GM08714 (cell line): ENCODE data around the gene FBN2.

ENCODE experiments used
- H3K4me3 ChIP-seq: fragments of 200-500 bp; sonication (Bioruptor generic); 2 replicates; pipeline ENCODE4 v1.5.1; 2014; ENCODE audit warnings: mild to moderate bottlenecking, low read length, inconsistent platforms
- ZNF274 ChIP-seq: IDR thresholded peaks from 2 replicates; pipeline ENCODE4 v1.6.1; 2012; ENCODE audit warnings: mild to moderate bottlenecking, low read depth, low read length

Gene FBN2

DNA sequence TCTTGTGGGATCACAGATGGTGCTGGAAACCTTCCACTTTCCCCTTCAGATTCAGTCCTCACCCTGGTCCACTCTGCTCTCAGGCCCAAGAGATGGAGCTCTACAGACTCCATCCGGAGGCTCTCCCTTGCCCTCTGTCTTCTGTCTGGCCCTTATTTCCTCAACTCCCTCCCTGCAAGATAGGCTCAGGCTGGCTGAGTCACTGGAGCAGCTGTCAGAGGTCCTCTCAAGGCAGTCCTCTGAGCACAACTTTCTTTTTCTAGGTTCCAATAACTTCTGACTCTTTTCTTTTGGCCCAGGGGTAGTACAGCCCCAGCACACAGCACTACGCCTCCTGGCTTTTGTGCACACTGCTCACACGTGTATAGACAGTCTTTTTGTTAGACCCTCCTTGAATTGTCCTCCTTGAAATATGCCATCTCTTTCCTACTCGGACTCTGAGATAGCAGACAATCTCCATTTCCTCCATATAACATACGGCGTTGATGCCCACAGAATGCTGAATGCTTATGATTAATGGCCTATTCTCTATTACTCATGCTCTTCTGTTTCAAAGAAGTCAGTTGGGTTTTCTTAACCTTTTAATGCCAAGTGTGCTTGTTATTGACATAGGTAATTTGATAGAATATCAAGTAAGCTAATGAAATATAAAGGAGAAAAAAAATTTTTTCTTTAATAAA, 261.4 kb downstream of the FBN2 start:
- H3K4me3 ChIP-seq: no peak overlapping the region
- no peak for TF ChIP-seq ZNF274

- no peak overlapping the region for H3K4me3 ChIP-seq
- no peak for TF ChIP-seq ZNF274
Observed at GRCh38 chr5:128274441-128274840, 263.6 kb downstream of the FBN2 start.

GRCh38 chr5:128273736-128274135, 264.3 kb downstream of the FBN2 start:
- H3K4me3 ChIP-seq: no peak overlapping the region
- TF ChIP-seq ZNF274: no peak

GRCh38 chr5:128271859-128272464, 266.1 kb downstream of the FBN2 start:
- no peak for TF ChIP-seq ZNF274
- no peak overlapping the region for H3K4me3 ChIP-seq

DNA sequence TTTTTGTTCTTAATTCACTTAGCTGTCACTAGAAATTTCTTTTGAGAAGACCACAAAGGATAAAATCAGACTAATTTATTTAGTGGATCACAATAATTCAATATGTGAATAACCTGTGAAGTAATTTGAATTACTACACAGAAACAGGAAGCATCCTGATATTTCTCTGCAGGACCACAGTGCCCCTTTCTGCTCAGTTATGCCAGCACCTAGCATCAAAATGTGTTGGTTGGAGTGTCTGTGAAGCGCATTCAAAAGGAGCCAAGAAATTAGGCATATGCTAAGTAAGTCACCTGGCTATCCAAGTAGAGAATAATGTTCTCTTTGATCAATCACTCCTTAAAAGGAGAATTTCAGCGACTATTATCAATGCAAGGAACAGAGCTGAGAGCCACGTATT, 267.0 kb downstream of the FBN2 start:
- TF ChIP-seq ZNF274: no peak

DNA sequence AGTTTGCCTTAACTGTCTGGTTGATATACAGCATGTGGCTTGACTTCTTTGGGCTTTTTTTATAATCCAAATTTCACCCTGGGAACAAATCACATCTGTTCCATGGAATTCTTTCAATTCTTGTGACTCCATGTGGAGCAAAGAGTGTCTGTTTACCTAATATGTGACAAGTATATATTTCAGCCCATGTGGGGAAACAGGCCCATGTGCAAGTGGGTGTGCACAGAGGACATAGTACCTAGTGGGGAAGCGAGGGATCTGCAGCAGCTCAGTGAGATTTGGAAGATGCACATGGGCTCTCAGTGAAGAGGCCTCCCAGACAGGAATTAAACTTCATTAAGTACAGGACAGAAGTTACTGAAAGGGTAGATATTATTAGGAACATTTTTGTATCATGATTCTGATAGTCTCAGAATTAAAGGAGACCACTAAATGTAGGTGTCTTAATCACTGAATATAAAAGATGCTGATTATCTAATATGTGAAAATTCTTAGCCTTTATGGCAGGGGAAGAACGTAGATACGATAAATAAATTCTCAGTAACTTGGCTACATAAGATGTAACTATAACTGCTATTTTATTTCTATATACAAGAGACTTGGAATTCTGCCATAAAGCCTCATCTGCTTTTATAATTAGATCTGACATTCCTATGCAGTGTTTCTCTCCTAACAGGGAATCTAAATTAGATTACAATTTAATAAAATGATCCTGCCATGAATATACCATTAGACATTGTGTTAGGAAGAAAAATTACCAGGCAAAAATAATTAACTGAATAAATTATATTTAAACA, 273.3 kb downstream of the FBN2 start:
- TF ChIP-seq ZNF274: no peak
- no peak overlapping the region for H3K4me3 ChIP-seq

More for the DNA sequence above, 267.0 kb downstream of the FBN2 start:
- H3K4me3 ChIP-seq: no peak overlapping the region

DNA sequence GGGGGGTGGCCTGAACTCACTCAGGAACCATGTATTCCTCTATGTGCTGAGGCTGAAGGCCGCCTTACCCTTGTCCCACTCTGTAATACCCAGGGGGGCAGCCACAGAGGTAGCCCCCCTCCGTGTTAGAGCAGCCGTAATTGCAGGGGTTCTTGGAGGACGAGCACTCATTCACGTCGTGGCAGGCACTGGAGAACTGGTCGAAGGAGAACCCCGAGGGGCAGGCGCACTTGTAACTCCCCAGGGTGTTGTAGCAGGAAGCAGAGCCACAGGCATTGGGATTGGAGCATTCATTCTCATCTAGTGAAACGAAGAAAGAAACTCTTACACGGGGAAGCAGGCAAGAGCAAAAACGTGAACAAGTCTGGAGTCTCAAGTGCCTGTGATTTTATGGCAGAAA, 274.7 kb downstream of the FBN2 start:
- H3K4me3 ChIP-seq: no peak overlapping the region

GRCh38 chr5:128262911-128263310, 275.1 kb downstream of the FBN2 start:
- no peak for TF ChIP-seq ZNF274

More for the DNA sequence above, 274.7 kb downstream of the FBN2 start:
- TF ChIP-seq ZNF274: no peak

DNA sequence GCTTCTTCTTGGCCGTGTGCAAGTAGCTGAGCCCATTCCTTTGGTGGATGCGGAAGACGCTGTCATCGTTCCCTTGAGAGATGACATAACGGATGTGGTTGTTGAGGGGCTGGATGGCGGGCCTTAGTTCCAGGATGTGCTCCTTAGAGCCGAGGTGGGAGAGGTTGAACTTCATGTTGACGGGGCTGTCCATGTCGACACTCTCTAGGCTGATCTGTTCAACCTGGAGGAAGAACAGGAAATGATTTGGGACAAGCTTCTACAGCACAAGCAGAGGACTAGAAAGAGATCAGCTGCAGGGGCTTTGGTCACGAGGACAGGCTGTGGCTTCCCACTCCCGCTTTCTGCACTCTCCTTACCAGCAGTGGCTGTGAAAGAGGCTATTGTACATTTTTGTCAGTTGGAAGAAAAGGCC, 278.4 kb downstream of the FBN2 start:
- no peak for TF ChIP-seq ZNF274
- H3K4me3 ChIP-seq: no peak overlapping the region

More at GRCh38 chr5:128262911-128263310, 275.1 kb downstream of the FBN2 start:
- no peak overlapping the region for H3K4me3 ChIP-seq

DNA sequence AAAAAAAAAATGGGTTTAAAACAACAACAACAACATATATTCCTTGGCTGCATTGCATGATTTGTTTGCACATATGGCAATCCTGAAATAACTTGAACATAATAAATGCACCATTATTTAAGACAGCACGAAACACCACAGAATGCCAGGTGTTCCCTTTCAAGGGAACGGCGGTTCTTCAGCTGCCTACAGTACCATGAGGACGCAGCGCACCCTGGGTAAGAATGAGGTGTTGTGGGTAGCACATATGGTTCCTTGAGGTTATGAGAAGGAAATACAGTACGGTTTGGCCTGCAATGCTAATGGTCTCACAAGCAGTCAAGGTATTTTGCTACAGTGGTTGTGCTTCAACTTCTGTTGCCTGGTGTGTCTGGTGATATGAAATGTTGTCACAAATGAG, 279.7 kb downstream of the FBN2 start:
- no peak for TF ChIP-seq ZNF274
- no peak overlapping the region for H3K4me3 ChIP-seq

GRCh38 chr5:128257076-128257475, 281.0 kb downstream of the FBN2 start:
- no peak overlapping the region for H3K4me3 ChIP-seq
- no peak for TF ChIP-seq ZNF274

GRCh38 chr5:128254789-128255188, 283.3 kb downstream of the FBN2 start:
- no peak for TF ChIP-seq ZNF274
- H3K4me3 ChIP-seq: no peak overlapping the region

- no peak overlapping the region for H3K4me3 ChIP-seq
- no peak for TF ChIP-seq ZNF274
Observed at GRCh38 chr5:128253880-128254279, 284.2 kb downstream of the FBN2 start.

DNA sequence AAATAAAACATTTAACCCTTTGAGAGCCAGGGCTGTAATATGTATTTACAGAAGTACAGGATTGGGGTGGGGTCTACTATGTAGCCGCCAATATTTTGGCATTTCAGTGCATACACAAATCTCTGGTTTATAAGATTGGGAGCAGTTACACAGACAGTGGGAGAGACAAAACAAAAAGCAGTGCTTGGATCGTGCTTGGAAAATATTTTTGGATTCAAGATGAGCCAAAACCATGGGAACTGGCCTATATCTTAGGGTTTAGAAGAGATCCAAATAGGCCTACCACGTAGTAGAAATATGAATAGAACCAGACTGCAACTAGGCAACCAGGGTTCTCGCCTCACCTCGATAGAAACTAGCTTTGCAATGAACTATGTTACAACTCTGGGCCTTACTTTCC, 284.9 kb downstream of the FBN2 start:
- no peak for TF ChIP-seq ZNF274

DNA sequence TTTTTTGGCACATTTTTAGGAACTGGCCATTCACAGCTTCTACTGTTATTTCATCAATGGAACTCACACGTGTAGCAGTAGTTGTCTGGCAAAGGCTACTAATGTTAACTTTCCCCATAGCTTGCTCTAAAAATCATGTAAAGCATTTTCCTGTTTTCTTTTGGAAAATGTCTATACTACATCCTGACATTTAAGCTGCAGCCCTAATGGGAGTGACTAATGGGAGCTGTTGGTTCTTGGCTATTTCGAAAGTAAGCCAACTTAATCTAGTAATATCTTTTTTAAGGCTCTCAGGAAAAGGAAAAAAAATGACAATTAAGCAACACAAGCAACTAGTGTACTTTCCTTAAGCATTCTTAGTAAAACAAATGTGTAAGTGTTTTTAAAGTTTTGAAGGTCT, 285.3 kb downstream of the FBN2 start:
- no peak for TF ChIP-seq ZNF274

More for the DNA sequence above, 284.9 kb downstream of the FBN2 start:
- no peak overlapping the region for H3K4me3 ChIP-seq

More for the DNA sequence above, 285.3 kb downstream of the FBN2 start:
- H3K4me3 ChIP-seq: no peak overlapping the region
